Activated CD4-positive, alpha-beta T cell treated with anti-CD3 and anti-CD28 coated beads, Interleukin-2, amount 50 U/mL, for 24 hours (primary cell): ENCODE measurements around the gene AP1M1.

ENCODE experiments used
- DNase-seq, 2 donors: peaks; one replicate each; pipeline ENCODE4 v3.0.0-alpha.2; 2020; ENCODE audit warnings: low read depth in 1 of 2, low spot score in 1 of 2

AP1M1 gene

GRCh38 chr19:16207490-16208025 lies 9.8 kb downstream of the AP1M1 start:
- DNase-seq, result no peak

- DNase-seq, result no peak
These were observed 10.5 kb downstream of the AP1M1 start for GRCh38 chr19:16208064-16208759.

GRCh38 chr19:16208847-16209665 lies 11.3 kb downstream of the AP1M1 start:
- DNase-seq, result no peak

DNA sequence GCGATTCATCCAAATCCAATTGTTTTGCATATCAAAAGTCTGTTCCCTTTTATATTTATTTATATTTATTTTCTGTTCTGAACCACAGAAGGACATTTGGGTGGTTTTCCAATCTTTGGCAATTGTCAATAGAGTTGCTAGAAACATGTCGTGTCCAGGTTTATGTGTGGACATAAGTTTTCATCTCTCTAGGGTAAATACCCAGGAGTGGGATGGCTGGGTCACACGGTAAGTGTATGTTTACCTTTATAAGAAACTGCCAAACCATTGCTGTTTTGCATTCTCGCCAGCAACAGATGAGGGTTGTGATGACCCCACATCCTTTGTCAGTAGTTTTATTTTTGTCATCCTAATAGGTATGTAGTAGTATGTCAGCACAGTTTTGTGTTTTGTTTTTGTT lies 12.5 kb downstream of the AP1M1 start:
- DNase-seq, result no peak

GRCh38 chr19:16213076-16213475 lies 15.4 kb downstream of the AP1M1 start:
- DNase-seq, result no peak

- no peak for DNase-seq
These were observed 19.3 kb downstream of the AP1M1 start for GRCh38 chr19:16216744-16217670.

- no peak for DNase-seq
These were observed 20.2 kb downstream of the AP1M1 start for GRCh38 chr19:16217716-16218451.

GRCh38 chr19:16218851-16219250 lies 21.1 kb downstream of the AP1M1 start:
- no peak for DNase-seq

DNA sequence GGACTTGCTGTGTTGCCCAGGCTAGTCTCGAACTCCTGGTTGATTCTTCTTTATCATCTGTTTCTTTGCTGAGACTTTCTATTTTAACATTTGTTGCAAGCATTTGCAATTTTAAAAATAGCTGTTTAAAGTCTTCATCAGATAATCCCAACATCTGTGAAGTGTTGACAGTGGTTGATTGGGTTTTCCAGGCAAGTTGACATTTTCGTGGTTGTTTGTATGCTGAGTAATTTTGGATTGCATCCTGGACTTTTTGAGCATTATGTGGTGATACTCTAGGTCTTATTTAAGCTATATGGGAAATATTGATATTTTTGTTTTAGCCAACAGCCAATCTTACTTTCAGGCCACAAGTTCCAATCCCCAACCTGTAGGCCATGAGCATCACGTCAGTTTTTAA lies 25.1 kb downstream of the AP1M1 start:
- no peak for DNase-seq

DNA sequence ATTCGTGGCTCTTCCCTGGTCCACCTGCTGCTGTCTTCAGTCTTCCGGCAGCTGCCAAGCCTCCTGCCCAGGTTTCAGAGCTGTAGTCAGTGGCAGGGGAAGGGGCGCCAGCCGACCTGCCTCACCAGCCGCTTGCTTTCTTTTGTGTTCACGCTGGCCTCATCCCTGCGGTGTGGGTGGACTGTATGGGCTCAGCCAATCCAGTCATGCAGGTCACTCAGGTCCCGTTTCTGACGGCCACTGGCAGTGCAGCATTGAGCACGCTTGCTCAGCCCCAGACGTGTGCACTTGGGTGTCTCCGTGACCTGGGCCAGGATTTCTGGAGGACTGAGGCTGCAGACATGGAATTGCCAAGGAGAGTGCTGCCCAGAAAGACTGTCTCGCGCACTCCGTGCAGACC lies 26.0 kb downstream of the AP1M1 start:
- DNase-seq, result no peak

DNA sequence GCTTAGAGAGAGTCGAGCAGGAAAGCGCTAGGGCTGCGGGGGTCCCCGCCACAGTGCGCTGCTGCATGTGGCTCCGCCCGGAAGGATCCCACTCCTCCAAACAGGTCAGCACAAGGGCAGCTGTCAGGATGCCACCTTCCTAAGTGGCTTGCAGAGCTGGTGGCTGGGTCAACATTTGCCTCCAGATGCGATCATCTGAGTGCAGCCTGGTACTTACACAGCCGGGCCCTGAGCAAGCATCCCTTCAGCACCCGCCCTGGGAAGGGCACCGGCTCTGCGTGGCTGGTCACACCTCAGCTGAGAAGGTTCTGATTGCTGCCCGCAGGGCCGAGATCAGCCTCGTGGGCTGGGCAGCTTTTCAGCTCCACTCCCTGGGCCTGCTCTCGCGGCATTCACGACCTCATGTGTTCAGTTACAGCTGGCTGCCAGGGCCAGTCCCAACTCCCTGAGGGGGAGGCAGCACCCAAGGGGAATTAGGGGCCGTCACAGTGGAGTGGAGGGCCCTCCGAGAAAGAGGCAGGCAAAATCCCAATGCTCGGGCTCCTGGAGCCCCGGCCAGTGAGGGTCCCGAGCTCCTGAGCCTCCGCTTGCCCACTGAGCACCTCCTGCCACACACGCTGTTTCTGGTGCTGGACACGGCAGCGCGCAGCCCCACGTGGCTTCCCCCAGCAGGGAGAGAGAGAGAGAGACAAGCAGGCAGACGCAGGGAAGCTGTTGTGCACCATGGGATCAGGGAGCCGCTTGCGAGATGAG lies 26.8 kb downstream of the AP1M1 start:
- no peak for DNase-seq

- DNase-seq, result no peak
These were observed 27.8 kb downstream of the AP1M1 start for GRCh38 chr19:16225279-16226183.

DNA sequence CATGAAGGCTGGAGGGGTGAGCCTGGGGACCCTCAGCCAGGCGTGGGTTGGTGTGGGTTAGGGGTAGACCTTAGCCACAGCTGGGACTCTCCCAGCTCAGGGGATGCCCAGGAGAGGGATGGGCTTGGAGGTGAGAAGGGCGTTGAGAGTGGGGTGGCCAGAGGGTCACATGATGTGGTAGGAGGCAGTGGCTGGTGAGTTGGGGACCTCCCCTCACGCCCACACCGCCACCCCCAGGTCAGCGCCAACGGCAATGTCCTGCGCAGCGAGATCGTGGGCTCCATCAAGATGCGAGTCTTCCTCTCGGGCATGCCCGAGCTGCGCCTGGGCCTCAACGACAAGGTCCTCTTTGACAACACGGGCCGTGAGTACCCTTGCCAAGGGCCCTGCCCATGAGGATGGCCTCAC lies 28.5 kb downstream of the AP1M1 start:
- no peak for DNase-seq

- DNase-seq, result no peak
These were observed 29.4 kb downstream of the AP1M1 start for GRCh38 chr19:16226878-16227836.

- no peak for DNase-seq
These were observed 30.3 kb downstream of the AP1M1 start for GRCh38 chr19:16227837-16228636.

GRCh38 chr19:16228637-16229321 lies 31.1 kb downstream of the AP1M1 start:
- DNase-seq, result no peak
